IMR-90 (cell line): Measurements from ENCODE around the gene SEC24B. TPM values are rescaled to one million over a fixed set of nuclear protein-coding genes. Genes with fewer than 3 reads are reported as not detected.

ENCODE experiments used
- ATAC-seq: fragments of 200-7000 bp; cut with Tn5 transposase; 2 replicates; pipeline ENCODE4 v1.9.1; 2020; ENCODE audit warnings: low read depth, mild to moderate bottlenecking, moderate library complexity
- BruUV-seq: library from RNA; stranded (reverse); fragments of 400-500 nt; replicated peaks from 2 replicates; lab custom pipeline; 2021; lab: Mats Ljungman, UMichigan
- CTCF ChIA-PET: fragments of 300-600 bp; formaldehyde crosslinking; extraction: SDS; loops from one replicate; lab custom pipeline; 2021; ENCODE audit warnings: antibody characterized with exemption; lab: Yijun Ruan, JAX
- POLR2A ChIA-PET: fragments of 300-600 bp; sonication (Branson Sonifier 250); formaldehyde crosslinking; loops from one replicate; lab custom pipeline; 2022; ENCODE audit warnings: antibody characterized with exemption; ENCODE audit not compliant: unreplicated experiment; lab: Charles Lee
- DNase-seq: peaks from one replicate; pipeline ENCODE4 v3.0.0; 2013
- H2AFZ ChIP-seq: replicated peaks from 2 replicates; pipeline ENCODE3; 2013; ENCODE audit warnings: low read length, mild to moderate bottlenecking; ENCODE audit not compliant: poor library complexity
- H2AK5ac ChIP-seq: 2 replicates; pipeline ENCODE4 v1.6.1; 2013; ENCODE audit warnings: low read depth, low read length, inconsistent platforms
- H2AK9ac ChIP-seq: replicated peaks from 2 replicates; pipeline ENCODE3; 2013; ENCODE audit warnings: mild to moderate bottlenecking, low read depth, low read length, moderate library complexity; ENCODE audit not compliant: poor library complexity
- H2BK120ac ChIP-seq: 2 replicates; pipeline ENCODE4 v1.6.1; 2013; ENCODE audit warnings: low read depth, low read length, inconsistent platforms
- H2BK15ac ChIP-seq: 3 replicates; pipeline ENCODE4 v1.6.1; 2013; ENCODE audit warnings: low read depth, low read length, inconsistent platforms
- H2BK20ac ChIP-seq: 2 replicates; pipeline ENCODE4 v1.6.1; 2013; ENCODE audit warnings: low read depth, mild to moderate bottlenecking, inconsistent platforms, low read length, moderate library complexity
- H2BK5ac ChIP-seq: 2 replicates; pipeline ENCODE4 v1.6.1; 2013; ENCODE audit warnings: mild to moderate bottlenecking, low read depth, low read length, inconsistent platforms; ENCODE audit not compliant: poor library complexity, severe bottlenecking
- H3K14ac ChIP-seq: replicated peaks from 2 replicates; pipeline ENCODE4 v1.6.1; 2013; ENCODE audit warnings: low read depth, low read length, inconsistent platforms
- H3K18ac ChIP-seq: 2 replicates; pipeline ENCODE4 v1.6.1; 2013; ENCODE audit warnings: low read depth, low read length, control low read depth
- H3K23ac ChIP-seq: 2 replicates; pipeline ENCODE4 v1.6.1; 2013; ENCODE audit warnings: low read depth, low read length, inconsistent platforms
- H3K27ac ChIP-seq: 2 replicates; pipeline ENCODE4 v1.5.1; 2013; ENCODE audit warnings: mild to moderate bottlenecking, control low read depth, low read length; ENCODE audit not compliant: insufficient read depth
- H3K27me3 ChIP-seq: 2 replicates; pipeline ENCODE4 v1.6.1; 2013; ENCODE audit warnings: low read length; ENCODE audit not compliant: control insufficient read depth, insufficient read depth
- H3K36me3 ChIP-seq: 2 replicates; pipeline ENCODE4 v1.6.1; 2013; ENCODE audit warnings: low read length, mixed read lengths; ENCODE audit not compliant: control insufficient read depth, insufficient read depth
- H3K4ac ChIP-seq: 2 replicates; pipeline ENCODE4 v1.6.1; 2013; ENCODE audit warnings: low read depth, low read length, inconsistent platforms
- H3K4me1 ChIP-seq: 2 replicates; pipeline ENCODE4 v1.6.1; 2013; ENCODE audit warnings: low read length, mixed read lengths; ENCODE audit not compliant: control insufficient read depth, insufficient read depth
- H3K4me2 ChIP-seq: 2 replicates; pipeline ENCODE4 v1.6.1; 2013; ENCODE audit warnings: low read depth, mild to moderate bottlenecking, control low read depth, low read length, moderate library complexity
- H3K4me3 ChIP-seq: 2 replicates; pipeline ENCODE4 v1.5.1; 2013; ENCODE audit warnings: low read depth, mild to moderate bottlenecking, control low read depth, low read length, moderate library complexity; ENCODE audit not compliant: insufficient read depth
- H3K56ac ChIP-seq: 2 replicates; pipeline ENCODE4 v1.6.1; 2013; ENCODE audit warnings: low read length, inconsistent platforms; ENCODE audit not compliant: insufficient read depth; ENCODE audit errors: extremely low read depth
- H3K79me1 ChIP-seq, 2 experiments: 2 replicates each; pipeline ENCODE4 v1.6.1; 2013; ENCODE audit warnings: low read length in 2 of 2, inconsistent platforms in 1 of 2, low read depth in 1 of 2
- H3K9ac ChIP-seq: 2 replicates; pipeline ENCODE4 v1.6.1; 2013; ENCODE audit warnings: low read depth, low read length, control low read depth
- H3K9me1 ChIP-seq: 2 replicates; pipeline ENCODE4 v1.6.1; 2013; ENCODE audit warnings: low read length, inconsistent platforms; ENCODE audit not compliant: insufficient read depth
- H3K9me3 ChIP-seq: 2 replicates; pipeline ENCODE4 v1.6.1; 2013; ENCODE audit warnings: low read length; ENCODE audit not compliant: control insufficient read depth, insufficient read depth
- H4K20me1 ChIP-seq: 2 replicates; pipeline ENCODE4 v1.6.1; 2013; ENCODE audit warnings: low read length, inconsistent platforms; ENCODE audit not compliant: insufficient read depth
- H4K5ac ChIP-seq: 2 replicates; pipeline ENCODE4 v1.6.1; 2013; ENCODE audit warnings: mild to moderate bottlenecking, low read depth, low read length, control low read depth
- H4K8ac ChIP-seq, 2 experiments: 2 replicates each; pipeline ENCODE4 v1.6.1; 2013; ENCODE audit warnings: low read depth in 2 of 2, low read length in 2 of 2, control low read depth in 1 of 2, inconsistent platforms in 1 of 2
- H4K91ac ChIP-seq: 2 replicates; pipeline ENCODE4 v1.6.1; 2013; ENCODE audit warnings: low read depth, low read length, inconsistent platforms; ENCODE audit not compliant: insufficient read depth
- CEBPB ChIP-seq: IDR thresholded peaks from 2 replicates; pipeline ENCODE4 v1.6.1; 2012; ENCODE audit warnings: low read depth, low read length, improper control_type of control experiment
- MAZ ChIP-seq: IDR thresholded peaks from 2 replicates; pipeline ENCODE4 v1.6.1; 2012; ENCODE audit warnings: low read depth, mild to moderate bottlenecking, low read length, improper control_type of control experiment, moderate library complexity, borderline replicate concordance
- MXI1 ChIP-seq: IDR thresholded peaks from 2 replicates; pipeline ENCODE4 v1.6.1; 2012; ENCODE audit warnings: low read depth, mild to moderate bottlenecking, low read length, moderate library complexity, borderline replicate concordance
- NFE2L2 ChIP-seq: fragments of 150-350 bp; IDR thresholded peaks from 2 replicates; pipeline ENCODE4 v1.6.1; 2016; ENCODE audit warnings: low read depth, mild to moderate bottlenecking, low read length
- POLR2A ChIP-seq: IDR thresholded peaks from 2 replicates; pipeline ENCODE4 v1.6.1; 2012; ENCODE audit warnings: mild to moderate bottlenecking, low read depth, low read length
- WGBS, 2 experiments: methylation state at CpG; one replicate each; pipeline versions ENCODE4 v1.1.5 to v1.1.7; 2013; ENCODE audit warnings: missing lambda C conversion rate in 2 of 2; ENCODE audit not compliant: insufficient read length in 1 of 2; ENCODE audit errors: extremely low coverage in 2 of 2; 5-methylcytosine and 5-hydroxymethylcytosine counted together
- dilution Hi-C: fragments of 300-500 bp; cut with HindIII; formaldehyde crosslinking; loops from one replicate; pipeline ENCODE4 v1.14.3; 2018; ENCODE audit warnings: low sequenced_read_pairs; ENCODE audit not compliant: unreplicated experiment
- in situ Hi-C: fragments of 300-500 bp; cut with MboI; formaldehyde crosslinking; loops from 3 replicates; pipeline ENCODE4 v1.14.3; 2019; ENCODE audit warnings: low sequenced_read_pairs, inconsistent platforms, mixed read lengths
- intact Hi-C: fragments of 100-400 bp; cut with micrococcal nuclease; formaldehyde crosslinking; loops from 2 replicates; pipeline ENCODE4 v1.10.0; 2022
- polyA plus RNA-seq, 3 experiments: library from polyadenylated mRNA; depleted of rRNA; stranded (reverse); fragments of >200 nt; gene quantifications; 2 replicates each; pipeline ENCODE4 v1.2.3, GENCODE V29; 2012; ENCODE audit warnings: low replicate concordance in 1 of 3
- total RNA-seq: library from RNA; depleted of rRNA; stranded (reverse); fragments of >200 nt; gene quantifications from 2 replicates; pipeline ENCODE4 v1.2.3, GENCODE V29; 2012
- TF ChIP-seq, protein P1 (sequence below): fragments of 150-350 bp; IDR thresholded peaks from 2 replicates; pipeline ENCODE4 v1.6.1; 2016; ENCODE audit warnings: low read depth, mild to moderate bottlenecking, low read length, moderate library complexity, borderline replicate concordance

The SEC24B gene
- total and polyA plus RNA-seq, 2 of the 4 experiments (the other 2 are of a cell fraction) = 19.0 to 27.4 TPM

- TF ChIP-seq MXI1 = no peak
Measured at GRCh38 chr4:109406337-109406931, 27.2 kb upstream of the SEC24B start (continued).

DNA sequence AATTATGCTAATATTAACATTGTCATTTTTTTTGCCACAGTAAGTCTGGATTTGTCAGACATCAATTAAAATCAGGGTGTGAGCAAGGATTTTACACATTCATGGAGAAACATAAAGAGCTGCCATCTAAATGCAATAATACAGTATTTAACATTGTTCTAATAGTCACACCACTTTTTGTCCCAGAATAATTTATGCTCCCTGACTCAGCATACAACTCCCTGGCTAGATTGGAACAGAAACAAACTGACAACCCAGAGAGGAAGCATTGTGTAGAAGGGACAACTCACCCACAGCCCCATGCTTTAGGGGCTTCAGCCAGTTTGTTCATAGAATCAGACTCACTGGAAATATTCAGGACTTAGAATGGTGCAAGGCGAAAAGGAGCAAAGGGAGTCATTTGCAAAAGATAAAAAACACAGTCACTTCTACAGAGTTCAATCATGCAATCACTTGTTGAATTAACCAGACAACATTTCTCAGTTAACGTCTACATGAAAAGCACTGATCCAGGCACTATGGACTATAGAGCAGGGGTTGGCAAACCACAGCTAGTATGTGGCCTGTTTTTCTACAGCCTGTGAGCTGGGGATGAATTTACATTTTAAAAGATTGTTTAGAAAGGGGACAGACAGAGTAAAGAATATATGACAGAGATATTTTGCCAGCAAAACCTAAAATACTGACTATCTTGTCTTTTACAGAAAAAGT, 26.4 kb upstream of the SEC24B start:
- no peak overlapping the region for H2BK5ac ChIP-seq
- no peak overlapping the region for H4K5ac ChIP-seq
- no peak overlapping the region for H3K4me2 ChIP-seq
- DNase-seq = no peak
- H3K4ac ChIP-seq = no peak overlapping the region
- POLR2A ChIA-PET = no interaction called here
- dilution Hi-C loops = no loop called here
- no peak overlapping the region for H3K23ac ChIP-seq
- ATAC-seq = no peak
- no peak overlapping the region for H2AK5ac ChIP-seq
- H3K27ac ChIP-seq = no peak overlapping the region
- H3K18ac ChIP-seq = no peak overlapping the region
- H3K9me3 ChIP-seq = no peaks in the 10 kb centered on the region
- H3K9me1 ChIP-seq = no peaks in the 10 kb centered on the region; the same call in 1 of the 2 replicates
- no peak overlapping the region for H3K4me3 ChIP-seq
- no peak overlapping the region for H4K91ac ChIP-seq
- no peak overlapping the region for H3K56ac ChIP-seq
- H3K9ac ChIP-seq = no peak overlapping the region
- H3K4me1 ChIP-seq = no peaks in the 10 kb centered on the region
- no peaks in the 10 kb centered on the region for H3K27me3 ChIP-seq
- no peak overlapping the region for H2AK9ac ChIP-seq
- H3K36me3 ChIP-seq = no peaks in the 10 kb centered on the region
- intact Hi-C loops = loop anchor here (2.0 kb wide), 1 partner anchor 1388 kb away; no protein-coding TSS in a partner anchor
- H4K20me1 ChIP-seq = no peaks in the 10 kb centered on the region
- no peak overlapping the region for H2BK15ac ChIP-seq
- in situ Hi-C loops = loop anchor here (5.0 to 25.0 kb wide), 3 partner anchors 575 to 1105 kb away; no protein-coding TSS in a partner anchor
- CTCF ChIA-PET = interaction anchor here (0.6 kb wide), 1 partner anchor 495 kb away, joined by 4 read pairs; no protein-coding TSS in a partner anchor
- no peak for TF ChIP-seq MXI1
- no peak for TF ChIP-seq POLR2A
- TF ChIP-seq, protein P1, sequence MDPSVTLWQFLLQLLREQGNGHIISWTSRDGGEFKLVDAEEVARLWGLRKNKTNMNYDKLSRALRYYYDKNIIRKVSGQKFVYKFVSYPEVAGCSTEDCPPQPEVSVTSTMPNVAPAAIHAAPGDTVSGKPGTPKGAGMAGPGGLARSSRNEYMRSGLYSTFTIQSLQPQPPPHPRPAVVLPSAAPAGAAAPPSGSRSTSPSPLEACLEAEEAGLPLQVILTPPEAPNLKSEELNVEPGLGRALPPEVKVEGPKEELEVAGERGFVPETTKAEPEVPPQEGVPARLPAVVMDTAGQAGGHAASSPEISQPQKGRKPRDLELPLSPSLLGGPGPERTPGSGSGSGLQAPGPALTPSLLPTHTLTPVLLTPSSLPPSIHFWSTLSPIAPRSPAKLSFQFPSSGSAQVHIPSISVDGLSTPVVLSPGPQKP = no peak
- TF ChIP-seq MAZ = no peak
- TF ChIP-seq CEBPB = no peak
- no peak for TF ChIP-seq NFE2L2
- no peak overlapping the region for H3K14ac ChIP-seq
- no peak overlapping the region for H2AFZ ChIP-seq
- H2BK20ac ChIP-seq = no peak overlapping the region
- no peak overlapping the region for H2BK120ac ChIP-seq
- no CpG with 5 or more reads among the region's 2 CpGs for WGBS, 2 experiments
- H3K79me1 ChIP-seq = no peaks in the 10 kb centered on the region
- no TSS peak for BruUV-seq
- no peak overlapping the region for H4K8ac ChIP-seq
